ENCODE data around the gene NEK2.

- TF ChIP-seq CTCF (conservative IDR thresholded peaks at IDR 0.05; ENCODE audit: low read depth, low read length): no peak
- no peak for TF ChIP-seq EZH2 (IDR thresholded peaks at IDR 0.05; ENCODE audit: borderline replicate concordance, low read depth, low read length, poor library complexity, severe bottlenecking)
Measured at GRCh38 chr1:211675230-211676105, at the start of gene NEK2.
